Measurements from ENCODE around the gene STPG2.

STPG2 gene

DNA sequence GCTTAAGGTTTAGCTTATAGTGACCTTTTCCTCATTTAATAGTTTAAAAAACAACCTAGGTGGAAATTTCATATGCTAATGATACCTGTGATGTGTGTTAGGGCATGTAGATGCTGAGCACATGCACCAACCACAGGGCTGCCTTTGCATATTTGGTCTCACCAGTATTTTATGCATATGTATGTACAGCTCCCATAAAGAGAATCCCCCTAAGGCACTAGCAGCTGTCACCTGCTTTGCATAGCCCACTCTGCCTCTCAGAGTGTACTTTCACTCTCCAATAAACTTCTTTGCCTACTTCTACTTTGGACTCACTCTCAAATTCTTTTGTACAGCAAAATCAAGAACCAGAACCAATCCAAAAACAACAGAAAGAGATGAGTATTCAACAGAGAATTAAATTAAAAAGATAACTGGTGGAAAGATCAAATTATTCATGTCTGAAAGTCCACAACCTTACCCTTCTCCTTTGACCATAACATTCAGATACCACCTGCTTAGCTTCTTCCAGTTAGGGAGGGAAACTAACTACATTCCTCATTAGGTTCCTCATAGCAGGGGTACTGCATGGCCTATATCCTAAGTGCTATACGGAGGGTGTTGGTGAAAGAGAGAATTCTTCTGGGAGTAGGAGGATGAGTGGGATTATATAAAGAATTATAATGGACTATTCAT lies 250.5 kb downstream of the STPG2 start:
- Histone ChIP-seq H3K4me1 (ENCODE audit: low read length) (no peaks in the 10 kb centered on the region), H4K20me1 (ENCODE audit: insufficient read depth, low read length) (no peaks in the 10 kb centered on the region), H3F3A (ENCODE audit: insufficient read depth, low read length) (no peaks in the 10 kb centered on the region), H3K9ac (ENCODE audit: low read length) (no peak overlapping the region), H3K36me3 (replicated peaks; ENCODE audit: insufficient read depth, low read length) (no peaks in the 10 kb centered on the region), H3K4me2 (ENCODE audit: low read depth, low read length) (no peak overlapping the region), H3K9me2 (replicated peaks; ENCODE audit: insufficient read depth, low read length) (no peaks in the 10 kb centered on the region), H3K79me2 (ENCODE audit: low read length) (no peaks in the 10 kb centered on the region), H2AFZ (ENCODE audit: low read length) (no peak overlapping the region), H3K27me3 (replicated peaks; ENCODE audit: insufficient read depth, low read length) (no peaks in the 10 kb centered on the region), H3K4me3 (ENCODE audit: low read length) (no peak overlapping the region), H3K27ac (ENCODE audit: low read length) (no peak overlapping the region), H3K9me3 (replicated peaks; ENCODE audit: insufficient read depth, low read length) (no peaks in the 10 kb centered on the region)
- TF ChIP-seq EZH2 (optimal IDR thresholded peaks at IDR 0.05; ENCODE audit: low read depth, low read length) (no peak), EZH2phosphoT487 (IDR thresholded peaks at IDR 0.05; ENCODE audit: low read length) (no peak), CTCF (IDR thresholded peaks at IDR 0.05; ENCODE audit: low read length) (no peak)
- DNase-seq = no peak

GRCh38 chr4:97879942-97880341 lies 263.3 kb downstream of the STPG2 start:
- no peaks in the 10 kb centered on the region for H3K79me2 ChIP-seq (ENCODE audit: low read length)
- TF ChIP-seq CTCF (IDR thresholded peaks at IDR 0.05; ENCODE audit: low read length) = no peak
- TF ChIP-seq EZH2phosphoT487 (IDR thresholded peaks at IDR 0.05; ENCODE audit: low read length) = no peak
- no peak for TF ChIP-seq EZH2 (optimal IDR thresholded peaks at IDR 0.05; ENCODE audit: low read depth, low read length)
- no peak overlapping the region for H3K9ac ChIP-seq (ENCODE audit: low read length)
- H3K4me3 ChIP-seq (ENCODE audit: low read length) = no peak overlapping the region
- no peaks in the 10 kb centered on the region for H3K9me3 ChIP-seq (replicated peaks; ENCODE audit: insufficient read depth, low read length)
- no peak for DNase-seq
- no peaks in the 10 kb centered on the region for H4K20me1 ChIP-seq (ENCODE audit: insufficient read depth, low read length)
- H3K27ac ChIP-seq (ENCODE audit: low read length) = no peak overlapping the region
- H3K4me1 ChIP-seq (ENCODE audit: low read length) = no peaks in the 10 kb centered on the region
- no peaks in the 10 kb centered on the region for H3F3A ChIP-seq (ENCODE audit: insufficient read depth, low read length)
- H3K36me3 ChIP-seq (replicated peaks; ENCODE audit: insufficient read depth, low read length) = no peaks in the 10 kb centered on the region
- H3K4me2 ChIP-seq (ENCODE audit: low read depth, low read length) = no peak overlapping the region
- H3K9me2 ChIP-seq (replicated peaks; ENCODE audit: insufficient read depth, low read length) = no peaks in the 10 kb centered on the region
- no peaks in the 10 kb centered on the region for H3K27me3 ChIP-seq (replicated peaks; ENCODE audit: insufficient read depth, low read length)
- no peak overlapping the region for H2AFZ ChIP-seq (ENCODE audit: low read length)

DNA sequence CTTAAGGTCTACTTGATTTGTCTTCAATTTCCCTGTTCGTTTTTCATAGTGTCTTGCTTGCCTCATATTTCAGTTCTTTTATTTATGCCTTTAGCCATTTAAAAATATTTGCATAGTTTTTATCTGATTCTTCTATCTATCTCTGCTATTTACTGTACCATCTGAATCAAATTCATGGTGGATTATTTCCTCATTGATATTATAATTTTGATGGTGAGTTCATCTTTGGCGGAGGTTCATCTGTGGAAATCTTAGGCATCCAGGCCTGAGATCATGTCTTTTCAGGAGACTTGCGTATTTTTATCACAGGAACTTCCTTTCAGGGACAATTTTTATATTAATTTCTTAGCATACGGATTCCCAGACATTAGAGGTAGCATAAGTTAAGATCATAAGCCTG lies 275.2 kb downstream of the STPG2 start:
- no peaks in the 10 kb centered on the region for H3F3A ChIP-seq (ENCODE audit: insufficient read depth, low read length)
- H3K9me2 ChIP-seq (replicated peaks; ENCODE audit: insufficient read depth, low read length) = no peaks in the 10 kb centered on the region
- no peak for DNase-seq
- H3K9ac ChIP-seq (ENCODE audit: low read length) = no peak overlapping the region
- H4K20me1 ChIP-seq (ENCODE audit: insufficient read depth, low read length) = no peaks in the 10 kb centered on the region
- no peaks in the 10 kb centered on the region for H3K9me3 ChIP-seq (replicated peaks; ENCODE audit: insufficient read depth, low read length)
- TF ChIP-seq EZH2 (optimal IDR thresholded peaks at IDR 0.05; ENCODE audit: low read depth, low read length) (no peak), EZH2phosphoT487 (IDR thresholded peaks at IDR 0.05; ENCODE audit: low read length) (no peak), CTCF (IDR thresholded peaks at IDR 0.05; ENCODE audit: low read length) (no peak)
- no peak overlapping the region for H3K4me2 ChIP-seq (ENCODE audit: low read depth, low read length)
- H3K4me3 ChIP-seq (ENCODE audit: low read length) = no peak overlapping the region
- no peak overlapping the region for H3K27ac ChIP-seq (ENCODE audit: low read length)
- H2AFZ ChIP-seq (ENCODE audit: low read length) = no peak overlapping the region
- H3K36me3 ChIP-seq (replicated peaks; ENCODE audit: insufficient read depth, low read length) = no peaks in the 10 kb centered on the region
- H3K27me3 ChIP-seq (replicated peaks; ENCODE audit: insufficient read depth, low read length) = no peaks in the 10 kb centered on the region
- no peaks in the 10 kb centered on the region for H3K4me1 ChIP-seq (ENCODE audit: low read length)
- no peaks in the 10 kb centered on the region for H3K79me2 ChIP-seq (ENCODE audit: low read length)
